K562 (cell line): ENCODE results near the gene ANK2.

ENCODE experiments used
- ATF7 ChIP-seq: fragments of 450-650 bp; IDR thresholded peaks from 2 replicates; pipeline ENCODE4 v1.7.1; 2014; ENCODE audit warnings: mild to moderate bottlenecking, moderate library complexity
- DPF2 ChIP-seq: fragments of 450-650 bp; IDR thresholded peaks from 2 replicates; pipeline ENCODE4 v1.6.1; 2016
- EZH2 ChIP-seq: IDR thresholded peaks from 2 replicates; pipeline ENCODE4 v1.6.1; 2012; ENCODE audit warnings: low read depth, mild to moderate bottlenecking, inconsistent platforms, low read length, borderline replicate concordance
- FOXA1 ChIP-seq: fragments of 450-650 bp; IDR thresholded peaks from 2 replicates; pipeline ENCODE4 v1.6.1; 2016; ENCODE audit warnings: mild to moderate bottlenecking, borderline replicate concordance
- HMGN3 ChIP-seq: IDR thresholded peaks from 2 replicates; pipeline ENCODE4 v1.6.1; 2011; ENCODE audit warnings: borderline replicate concordance, low read depth, mild to moderate bottlenecking, mixed read lengths, low read length; ENCODE audit not compliant: insufficient read length; ENCODE audit errors: extremely low read depth
- PHTF2 ChIP-seq: fragments of 250-450 bp; sonication (Bioruptor Pico); IDR thresholded peaks from 2 replicates; pipeline ENCODE4 v1.5.0; 2021; ENCODE audit warnings: mild to moderate bottlenecking
- POLR2A ChIP-seq: fragments of 450-650 bp; conservative IDR thresholded peaks from 2 replicates; pipeline ENCODE4 v1.6.1; 2016
- ZNF584 ChIP-seq: fragments of 200-800 bp; sonication (Bioruptor generic); IDR thresholded peaks from 2 replicates; pipeline ENCODE4 v1.6.1; 2016; ENCODE audit warnings: low read depth, mild to moderate bottlenecking, missing genetic modification characterization, missing compliant biosample characterization
- TF ChIP-seq, protein P1 (sequence below): sonication (generic); formaldehyde crosslinking; IDR thresholded peaks from 2 replicates; pipeline ENCODE4 v1.8.1; 2022; ENCODE audit warnings: missing genetic modification reagents
- TF ChIP-seq, protein P2 (sequence below), 3 experiments: IDR thresholded peaks in 2 of 3; conservative IDR thresholded peaks in 1 of 3; 2 replicates each; pipeline ENCODE4 v1.5.1; 2011 to 2012; ENCODE audit warnings: low read length in 3 of 3, mild to moderate bottlenecking in 3 of 3, control low read depth in 2 of 3, improper control_type of control experiment in 1 of 3, inconsistent platforms in 1 of 3, low read depth in 1 of 3, mixed read lengths in 1 of 3, moderate library complexity in 1 of 3; ENCODE audit not compliant: insufficient read depth in 2 of 3
- TF ChIP-seq, protein P3 (sequence below): fragments of 250-450 bp; sonication (Bioruptor Pico); IDR thresholded peaks from 2 replicates; pipeline ENCODE4 v1.4.0; 2020; ENCODE audit warnings: borderline replicate concordance
- TF ChIP-seq, protein P4 (sequence below): sonication (generic); formaldehyde crosslinking; IDR thresholded peaks from 2 replicates; pipeline ENCODE4 v1.8.0; 2023; ENCODE audit warnings: mild to moderate bottlenecking, missing genetic modification reagents
- TF ChIP-seq, protein P5 (sequence below): fragments of 450-650 bp; IDR thresholded peaks from 2 replicates; pipeline ENCODE4 v1.6.1; 2018; ENCODE audit not compliant: partially characterized antibody
- TF ChIP-seq, protein P6 (sequence below): sonication (generic); formaldehyde crosslinking; IDR thresholded peaks from 2 replicates; pipeline ENCODE4 v1.8.1; 2023; ENCODE audit warnings: mild to moderate bottlenecking, missing genetic modification reagents, moderate library complexity

DNA sequence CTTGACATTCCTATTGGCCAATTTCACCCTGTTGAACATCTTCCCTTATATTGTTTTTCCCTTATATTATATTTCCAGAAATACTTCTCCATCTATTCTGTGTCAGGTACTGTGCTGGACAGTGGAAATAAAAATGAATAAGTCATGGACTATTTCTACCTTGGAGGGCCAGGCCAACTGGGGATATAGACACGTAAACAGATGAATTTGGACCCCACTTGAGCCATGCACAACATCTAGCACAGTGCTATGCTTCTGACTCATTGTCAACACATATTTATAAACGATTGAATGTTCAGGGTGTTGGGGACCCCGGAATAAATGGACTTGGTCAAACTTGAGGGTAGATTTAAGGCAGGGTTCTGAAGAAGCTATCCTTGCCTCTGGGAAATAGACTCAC is 111.1 kb downstream of the ANK2 start:
- TF ChIP-seq POLR2A (no peak), EZH2 (no peak), ATF7 (no peak), DPF2 (no peak), HMGN3 (no peak), FOXA1 (no peak), ZNF584 (CRISPR knock-in tag) (no peak), PHTF2 (CRISPR knock-in tag) (no peak)
- TF ChIP-seq, protein P1, sequence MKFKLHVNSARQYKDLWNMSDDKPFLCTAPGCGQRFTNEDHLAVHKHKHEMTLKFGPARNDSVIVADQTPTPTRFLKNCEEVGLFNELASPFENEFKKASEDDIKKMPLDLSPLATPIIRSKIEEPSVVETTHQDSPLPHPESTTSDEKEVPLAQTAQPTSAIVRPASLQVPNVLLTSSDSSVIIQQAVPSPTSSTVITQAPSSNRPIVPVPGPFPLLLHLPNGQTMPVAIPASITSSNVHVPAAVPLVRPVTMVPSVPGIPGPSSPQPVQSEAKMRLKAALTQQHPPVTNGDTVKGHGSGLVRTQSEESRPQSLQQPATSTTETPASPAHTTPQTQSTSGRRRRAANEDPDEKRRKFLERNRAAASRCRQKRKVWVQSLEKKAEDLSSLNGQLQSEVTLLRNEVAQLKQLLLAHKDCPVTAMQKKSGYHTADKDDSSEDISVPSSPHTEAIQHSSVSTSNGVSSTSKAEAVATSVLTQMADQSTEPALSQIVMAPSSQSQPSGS (CRISPR knock-in tag), result no peak
- TF ChIP-seq, protein P2, sequence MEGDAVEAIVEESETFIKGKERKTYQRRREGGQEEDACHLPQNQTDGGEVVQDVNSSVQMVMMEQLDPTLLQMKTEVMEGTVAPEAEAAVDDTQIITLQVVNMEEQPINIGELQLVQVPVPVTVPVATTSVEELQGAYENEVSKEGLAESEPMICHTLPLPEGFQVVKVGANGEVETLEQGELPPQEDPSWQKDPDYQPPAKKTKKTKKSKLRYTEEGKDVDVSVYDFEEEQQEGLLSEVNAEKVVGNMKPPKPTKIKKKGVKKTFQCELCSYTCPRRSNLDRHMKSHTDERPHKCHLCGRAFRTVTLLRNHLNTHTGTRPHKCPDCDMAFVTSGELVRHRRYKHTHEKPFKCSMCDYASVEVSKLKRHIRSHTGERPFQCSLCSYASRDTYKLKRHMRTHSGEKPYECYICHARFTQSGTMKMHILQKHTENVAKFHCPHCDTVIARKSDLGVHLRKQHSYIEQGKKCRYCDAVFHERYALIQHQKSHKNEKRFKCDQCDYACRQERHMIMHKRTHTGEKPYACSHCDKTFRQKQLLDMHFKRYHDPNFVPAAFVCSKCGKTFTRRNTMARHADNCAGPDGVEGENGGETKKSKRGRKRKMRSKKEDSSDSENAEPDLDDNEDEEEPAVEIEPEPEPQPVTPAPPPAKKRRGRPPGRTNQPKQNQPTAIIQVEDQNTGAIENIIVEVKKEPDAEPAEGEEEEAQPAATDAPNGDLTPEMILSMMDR (IDR thresholded peaks at IDR 0.05 in 2 of 3, conservative IDR thresholded peaks at IDR 0.05 in 1 of 3; ENCODE audit: insufficient read depth in 2 of 3, low read depth in 1 of 3, low read length in 3 of 3), result no peak
- TF ChIP-seq, protein P3, sequence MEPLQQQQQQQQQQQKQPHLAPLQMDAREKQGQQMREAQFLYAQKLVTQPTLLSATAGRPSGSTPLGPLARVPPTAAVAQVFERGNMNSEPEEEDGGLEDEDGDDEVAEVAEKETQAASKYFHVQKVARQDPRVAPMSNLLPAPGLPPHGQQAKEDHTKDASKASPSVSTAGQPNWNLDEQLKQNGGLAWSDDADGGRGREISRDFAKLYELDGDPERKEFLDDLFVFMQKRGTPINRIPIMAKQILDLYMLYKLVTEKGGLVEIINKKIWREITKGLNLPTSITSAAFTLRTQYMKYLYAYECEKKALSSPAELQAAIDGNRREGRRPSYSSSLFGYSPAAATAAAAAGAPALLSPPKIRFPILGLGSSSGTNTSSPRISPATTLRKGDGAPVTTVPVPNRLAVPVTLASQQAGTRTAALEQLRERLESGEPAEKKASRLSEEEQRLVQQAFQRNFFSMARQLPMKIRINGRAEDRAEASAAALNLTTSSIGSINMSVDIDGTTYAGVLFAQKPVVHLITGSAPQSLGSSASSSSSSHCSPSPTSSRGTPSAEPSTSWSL, result no peak
- TF ChIP-seq, protein P4, sequence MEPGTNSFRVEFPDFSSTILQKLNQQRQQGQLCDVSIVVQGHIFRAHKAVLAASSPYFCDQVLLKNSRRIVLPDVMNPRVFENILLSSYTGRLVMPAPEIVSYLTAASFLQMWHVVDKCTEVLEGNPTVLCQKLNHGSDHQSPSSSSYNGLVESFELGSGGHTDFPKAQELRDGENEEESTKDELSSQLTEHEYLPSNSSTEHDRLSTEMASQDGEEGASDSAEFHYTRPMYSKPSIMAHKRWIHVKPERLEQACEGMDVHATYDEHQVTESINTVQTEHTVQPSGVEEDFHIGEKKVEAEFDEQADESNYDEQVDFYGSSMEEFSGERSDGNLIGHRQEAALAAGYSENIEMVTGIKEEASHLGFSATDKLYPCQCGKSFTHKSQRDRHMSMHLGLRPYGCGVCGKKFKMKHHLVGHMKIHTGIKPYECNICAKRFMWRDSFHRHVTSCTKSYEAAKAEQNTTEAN (CRISPR knock-in tag), result no peak
- TF ChIP-seq, protein P5, sequence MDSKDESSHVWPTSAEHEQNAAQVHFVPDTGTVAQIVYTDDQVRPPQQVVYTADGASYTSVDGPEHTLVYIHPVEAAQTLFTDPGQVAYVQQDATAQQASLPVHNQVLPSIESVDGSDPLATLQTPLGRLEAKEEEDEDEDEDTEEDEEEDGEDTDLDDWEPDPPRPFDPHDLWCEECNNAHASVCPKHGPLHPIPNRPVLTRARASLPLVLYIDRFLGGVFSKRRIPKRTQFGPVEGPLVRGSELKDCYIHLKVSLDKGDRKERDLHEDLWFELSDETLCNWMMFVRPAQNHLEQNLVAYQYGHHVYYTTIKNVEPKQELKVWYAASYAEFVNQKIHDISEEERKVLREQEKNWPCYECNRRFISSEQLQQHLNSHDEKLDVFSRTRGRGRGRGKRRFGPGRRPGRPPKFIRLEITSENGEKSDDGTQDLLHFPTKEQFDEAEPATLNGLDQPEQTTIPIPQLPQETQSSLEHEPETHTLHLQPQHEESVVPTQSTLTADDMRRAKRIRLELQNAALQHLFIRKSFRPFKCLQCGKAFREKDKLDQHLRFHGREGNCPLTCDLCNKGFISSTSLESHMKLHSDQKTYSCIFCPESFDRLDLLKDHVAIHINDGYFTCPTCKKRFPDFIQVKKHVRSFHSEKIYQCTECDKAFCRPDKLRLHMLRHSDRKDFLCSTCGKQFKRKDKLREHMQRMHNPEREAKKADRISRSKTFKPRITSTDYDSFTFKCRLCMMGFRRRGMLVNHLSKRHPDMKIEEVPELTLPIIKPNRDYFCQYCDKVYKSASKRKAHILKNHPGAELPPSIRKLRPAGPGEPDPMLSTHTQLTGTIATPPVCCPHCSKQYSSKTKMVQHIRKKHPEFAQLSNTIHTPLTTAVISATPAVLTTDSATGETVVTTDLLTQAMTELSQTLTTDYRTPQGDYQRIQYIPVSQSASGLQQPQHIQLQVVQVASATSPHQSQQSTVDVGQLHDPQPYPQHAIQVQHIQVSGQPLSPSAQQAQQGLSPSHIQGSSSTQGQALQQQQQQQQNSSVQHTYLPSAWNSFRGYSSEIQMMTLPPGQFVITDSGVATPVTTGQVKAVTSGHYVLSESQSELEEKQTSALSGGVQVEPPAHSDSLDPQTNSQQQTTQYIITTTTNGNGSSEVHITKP, result no peak
- TF ChIP-seq, protein P6, sequence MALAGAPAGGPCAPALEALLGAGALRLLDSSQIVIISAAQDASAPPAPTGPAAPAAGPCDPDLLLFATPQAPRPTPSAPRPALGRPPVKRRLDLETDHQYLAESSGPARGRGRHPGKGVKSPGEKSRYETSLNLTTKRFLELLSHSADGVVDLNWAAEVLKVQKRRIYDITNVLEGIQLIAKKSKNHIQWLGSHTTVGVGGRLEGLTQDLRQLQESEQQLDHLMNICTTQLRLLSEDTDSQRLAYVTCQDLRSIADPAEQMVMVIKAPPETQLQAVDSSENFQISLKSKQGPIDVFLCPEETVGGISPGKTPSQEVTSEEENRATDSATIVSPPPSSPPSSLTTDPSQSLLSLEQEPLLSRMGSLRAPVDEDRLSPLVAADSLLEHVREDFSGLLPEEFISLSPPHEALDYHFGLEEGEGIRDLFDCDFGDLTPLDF (CRISPR knock-in tag), result no peak
